ENCODE measurements around the gene HSPA12B. TPM values are rescaled to one million over a fixed set of nuclear protein-coding genes. Genes with fewer than 3 reads are reported as not detected.

HSPA12B gene
- total and polyA plus RNA-seq, 2 of the 13 experiments (the other 11 are each of a cell fraction or from before 2014, with no cell fraction given): 0.01 TPM; not detected in 1

- TF ChIP-seq ZNF710 (CRISPR knock-in tag; IDR thresholded peaks at IDR 0.05; ENCODE audit: borderline replicate concordance) (peak; percentile 8; the same call in 1 of the 2 replicates), ZKSCAN8 (CRISPR knock-in tag; IDR thresholded peaks at IDR 0.05; ENCODE audit: borderline replicate concordance) (no peak), MTF2 (CRISPR knock-in tag; IDR thresholded peaks at IDR 0.05; ENCODE audit: borderline replicate concordance) (no peak), ONECUT2 (CRISPR knock-in tag; IDR thresholded peaks at IDR 0.05) (no peak), RBM22 (optimal IDR thresholded peaks at IDR 0.05; ENCODE audit: low read length) (peak; percentile 1), NFIC (IDR thresholded peaks at IDR 0.05; ENCODE audit: low read length) (no peak), ZNF607 (CRISPR knock-in tag; IDR thresholded peaks at IDR 0.05; ENCODE audit: borderline replicate concordance) (peak; percentile 31; the same call in 1 of the 2 replicates), ZNF383 (CRISPR knock-in tag; IDR thresholded peaks at IDR 0.05; ENCODE audit: borderline replicate concordance) (no peak), ZNF75D (CRISPR knock-in tag; IDR thresholded peaks at IDR 0.05; ENCODE audit: borderline replicate concordance) (no peak), ZNF883 (CRISPR knock-in tag; IDR thresholded peaks at IDR 0.05; ENCODE audit: not compliant biosample characterization) (peak; percentile 0), KDM5A (IDR thresholded peaks at IDR 0.05; ENCODE audit: borderline replicate concordance, low read length) (no peak), JUN (CRISPR knock-in tag; IDR thresholded peaks at IDR 0.05) (no peak), POLR2A (IDR thresholded peaks at IDR 0.05; ENCODE audit: insufficient read depth in 1 of 2, low read depth in 2 of 2, low read length in 2 of 2) (peak; percentile 4 to 34; a peak in 1 of 4 replicates), NFE2L2 (IDR thresholded peaks at IDR 0.05; ENCODE audit: low read length) (no peak), POLR2AphosphoS5 (IDR thresholded peaks at IDR 0.05; ENCODE audit: low read depth, low read length) (peak; percentile 20), NONO (IDR thresholded peaks at IDR 0.05) (no peak), NONO (CRISPR knock-in tag; conservative IDR thresholded peaks at IDR 0.05) (0 out of 2 replicates have a peak, but pooled peaks have one; percentile 22), TCF7L2 (IDR thresholded peaks at IDR 0.05; ENCODE audit: low read depth, low read length) (no peak), MEF2D (CRISPR knock-in tag; IDR thresholded peaks at IDR 0.05) (0 out of 2 replicates have a peak, but pooled peaks have one; percentile 15), ZNF138 (CRISPR knock-in tag; IDR thresholded peaks at IDR 0.05; ENCODE audit: low read depth) (no peak), ZFX (CRISPR knock-in tag; IDR thresholded peaks at IDR 0.05; ENCODE audit: low read depth) (peak; percentile 42; the same call in 1 of the 2 replicates), ZSCAN5A (CRISPR knock-in tag; IDR thresholded peaks at IDR 0.05; ENCODE audit: borderline replicate concordance) (no peak), STAG1 (CRISPR knock-in tag; IDR thresholded peaks at IDR 0.05) (no peak)
Observed at GRCh38 chr20:3783511-3784195, 51.2 kb downstream of the HSPA12B start (continued).

Measured in HepG2 (cell line).